C4-2B (cell line): ENCODE results near the gene CDCA4.
A peak's percentile ranks its signal among the peaks of the same experiment; 100 is the strongest.

Source experiments
- CTCF ChIP-seq: fragments of 450-650 bp; conservative IDR thresholded peaks from 2 replicates; pipeline ENCODE4 v1.5.1; 2017; ENCODE audit warnings: mild to moderate bottlenecking
- ZFX ChIP-seq: fragments of 450-650 bp; IDR thresholded peaks from 2 replicates; pipeline ENCODE4 v1.6.1; 2017

GRCh38 chr14:105019861-105020814 lies 745 bp downstream of the CDCA4 start:
- TF ChIP-seq CTCF (no peak), ZFX (peak; percentile 96; the same call in 1 of the 2 replicates)
